ENCODE data around the gene DHRS7C.
"Not testable (repeated sequence)": the region's sequence is repeated elsewhere in the genome, so short reads cannot be mapped to it uniquely, and the experiment has no call there.

The DHRS7C gene

DNA sequence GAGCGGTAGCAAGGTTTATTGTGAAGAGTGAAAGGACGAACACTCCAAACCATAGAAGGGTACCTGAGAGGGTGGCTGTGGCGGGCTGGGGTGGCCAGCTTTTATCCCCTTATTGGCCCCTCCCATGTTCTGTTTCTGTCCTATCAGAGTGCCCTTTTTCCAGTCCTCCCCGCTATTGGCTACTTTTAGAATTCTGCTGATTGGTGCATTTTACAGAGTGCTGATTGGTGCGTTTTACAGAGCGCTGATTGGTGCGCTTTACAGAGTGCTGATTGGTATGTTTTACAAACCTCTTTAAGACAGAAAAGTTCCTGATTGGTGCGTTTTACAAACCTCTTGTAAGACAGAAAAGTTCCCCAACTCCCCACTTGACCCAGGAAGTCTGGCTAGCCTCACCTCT, 18.0 kb upstream of the DHRS7C start:
- DNase-seq: no peak

- no peak for DNase-seq
These were observed 15.3 kb upstream of the DHRS7C start for GRCh38 chr17:9806699-9807098.

- no peak for DNase-seq
These were observed 14.4 kb upstream of the DHRS7C start for GRCh38 chr17:9805769-9806168.

DNA sequence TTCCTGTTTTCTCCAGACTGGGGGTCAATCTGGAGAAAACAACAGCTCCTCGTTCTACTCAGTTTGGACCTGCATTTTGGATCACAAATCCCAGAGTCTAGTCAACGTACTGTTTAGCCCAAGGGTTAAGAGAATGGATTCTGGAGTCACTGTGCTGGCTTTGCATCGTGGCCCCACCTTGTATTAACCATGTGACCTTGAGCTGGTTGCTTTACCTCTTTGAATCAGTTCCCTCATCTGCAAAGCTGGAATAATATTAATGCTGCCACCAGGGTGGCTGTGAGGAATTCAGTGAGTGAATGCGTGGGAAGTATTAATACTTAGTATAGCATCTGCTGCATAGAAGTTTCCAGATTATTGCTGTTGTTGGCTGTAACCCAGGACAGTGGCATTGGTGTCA, 11.3 kb upstream of the DHRS7C start:
- DNase-seq: no peak

GRCh38 chr17:9802294-9802693, 10.9 kb upstream of the DHRS7C start:
- no peak for DNase-seq

DNA sequence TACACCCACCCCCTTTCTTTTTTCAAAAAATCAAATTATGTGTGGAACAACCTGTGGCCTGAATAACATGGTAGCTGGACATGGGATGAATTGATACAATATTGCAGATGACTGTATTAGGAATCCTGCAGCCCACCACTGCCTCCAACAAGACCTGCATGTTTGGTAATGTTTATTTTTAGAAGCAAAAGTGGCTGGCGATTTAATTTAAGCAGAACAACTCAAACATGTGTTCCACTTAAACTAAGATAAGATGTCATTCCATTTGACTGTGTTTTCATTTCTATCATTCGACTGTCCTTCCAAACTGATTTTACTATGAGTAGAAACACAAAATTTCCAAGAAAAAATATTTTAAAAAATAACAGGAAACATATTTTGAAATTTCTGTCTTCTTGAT, 10.1 kb upstream of the DHRS7C start:
- DNase-seq: no peak

GRCh38 chr17:9798724-9799123, 7.3 kb upstream of the DHRS7C start:
- no peak for DNase-seq

DNA sequence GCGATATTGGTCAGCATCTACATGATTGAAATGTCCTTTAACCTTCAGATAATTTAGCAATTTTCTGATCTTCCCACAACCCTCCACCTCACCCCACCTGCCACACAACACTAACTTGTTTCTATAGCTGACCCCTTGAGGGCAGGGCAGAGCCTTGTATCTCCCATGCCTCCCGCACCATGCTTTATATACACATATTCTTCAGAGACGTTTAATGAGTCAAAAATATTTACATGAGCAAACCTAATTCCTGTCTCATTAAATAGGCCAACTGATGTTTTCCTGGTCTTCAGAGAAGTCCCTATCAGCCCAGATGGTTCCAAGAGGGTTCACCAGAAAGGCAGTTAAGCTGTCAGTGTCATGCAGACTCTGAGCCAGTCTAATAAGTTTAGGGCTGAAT, 6.6 kb upstream of the DHRS7C start:
- no peak for DNase-seq

- no peak for DNase-seq
These were observed 919 bp upstream of the DHRS7C start for GRCh38 chr17:9792181-9792840.

- no peak for DNase-seq
These were observed 1.1 kb downstream of the DHRS7C start for GRCh38 chr17:9790316-9790715.

DNA sequence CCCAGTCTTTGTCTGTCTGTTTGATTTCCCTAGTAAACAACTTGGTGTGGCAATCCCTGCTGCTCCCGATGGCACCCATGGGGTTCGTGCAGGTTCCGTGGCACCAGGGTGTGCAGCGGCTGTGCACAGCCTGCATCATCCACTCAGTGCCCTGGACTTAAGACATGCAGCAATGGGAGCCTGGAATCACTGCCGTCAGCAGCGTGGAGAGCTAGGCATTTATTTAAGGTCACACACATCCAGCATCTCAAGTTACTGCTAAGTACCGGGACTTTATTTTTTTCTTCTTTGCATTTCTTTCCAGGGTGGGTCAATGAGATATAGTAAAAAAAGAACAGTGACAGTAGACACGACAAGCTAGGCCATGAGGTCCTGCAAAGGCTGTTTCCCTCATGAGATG, 2.8 kb downstream of the DHRS7C start:
- no peak for DNase-seq

- no peak for DNase-seq
These were observed 6.8 kb downstream of the DHRS7C start for GRCh38 chr17:9784544-9784943.

DNA sequence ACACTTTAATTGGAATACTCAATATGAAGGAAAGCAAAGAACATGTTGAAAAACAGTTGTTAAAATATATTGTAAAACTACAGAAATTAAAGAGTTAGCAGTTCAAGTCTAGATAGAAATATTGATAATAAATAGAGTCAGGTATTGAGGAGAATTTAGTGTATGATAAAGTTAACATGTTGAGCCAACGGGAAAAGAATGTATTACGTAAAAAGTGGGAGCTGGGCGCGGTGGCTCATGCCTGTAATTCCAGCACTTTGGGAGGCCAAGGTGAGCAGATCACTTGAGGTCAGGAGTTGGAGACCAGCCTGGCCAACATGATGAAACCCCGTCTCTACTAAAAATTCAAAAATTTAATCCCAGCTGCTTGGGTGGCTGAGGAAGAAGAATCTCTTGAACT, 7.9 kb downstream of the DHRS7C start:
- DNase-seq: not testable (repeated sequence)

GRCh38 chr17:9783050-9783449, 8.3 kb downstream of the DHRS7C start:
- DNase-seq: no peak

DNA sequence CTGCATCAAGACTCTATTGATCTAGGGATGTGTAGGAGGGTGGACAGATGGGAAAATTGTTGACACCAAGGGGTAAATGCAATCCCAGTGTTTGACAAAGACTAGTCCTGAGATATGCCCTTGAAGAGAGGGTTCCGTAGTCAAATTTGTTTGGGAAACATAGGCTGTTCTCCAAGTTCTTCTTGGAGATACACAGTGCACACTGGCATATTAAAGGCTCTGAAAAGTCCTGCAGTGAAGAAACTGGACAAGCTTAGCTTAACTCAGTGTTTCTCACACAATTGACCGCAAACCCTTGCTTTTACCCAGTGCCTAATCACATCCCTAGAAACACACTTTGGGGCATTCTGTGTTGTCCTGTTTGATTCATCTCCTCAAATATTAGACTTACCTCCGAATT, 10.8 kb downstream of the DHRS7C start:
- no peak for DNase-seq

GRCh38 chr17:9776911-9777310, 14.5 kb downstream of the DHRS7C start:
- no peak for DNase-seq

- DNase-seq: no peak
These were observed 18.7 kb downstream of the DHRS7C start for GRCh38 chr17:9772658-9773057.

- no peak for DNase-seq
These were observed 19.9 kb downstream of the DHRS7C start for GRCh38 chr17:9771465-9771864.

DNA sequence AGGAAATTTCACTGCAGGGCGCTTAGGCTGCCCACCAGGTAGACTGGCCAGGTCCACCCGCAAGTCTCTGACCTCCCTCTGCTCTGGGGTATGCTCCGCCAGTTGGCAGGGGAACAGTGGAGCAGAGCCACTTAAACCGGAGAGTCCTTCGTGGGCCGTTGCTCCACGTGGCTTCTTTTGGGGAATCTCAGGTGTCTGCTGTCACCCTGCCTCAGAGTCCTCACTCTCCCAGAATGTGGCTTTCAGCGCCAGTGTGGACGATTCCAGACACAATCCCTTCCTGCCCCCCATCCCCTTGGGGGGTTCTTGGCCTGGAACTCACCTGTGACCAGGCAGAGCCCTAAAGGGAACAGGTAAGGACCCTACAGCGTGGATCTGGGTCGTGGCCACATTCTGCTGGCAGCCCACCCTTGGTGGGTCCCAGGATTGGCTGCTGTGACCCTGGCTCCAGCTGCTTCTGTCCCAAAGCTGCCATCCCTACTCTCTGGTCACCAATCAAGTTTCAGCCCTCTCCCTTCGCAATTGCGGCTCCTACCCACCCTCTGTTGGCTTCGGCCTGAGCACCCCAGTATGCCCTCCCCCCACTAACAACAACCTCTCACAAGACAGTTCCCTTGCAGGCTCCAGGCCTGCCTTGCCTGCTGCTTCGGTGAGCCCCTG, 22.2 kb downstream of the DHRS7C start:
- no peak for DNase-seq

GRCh38 chr17:9768381-9768934, 22.9 kb downstream of the DHRS7C start:
- DNase-seq: no peak

DNA sequence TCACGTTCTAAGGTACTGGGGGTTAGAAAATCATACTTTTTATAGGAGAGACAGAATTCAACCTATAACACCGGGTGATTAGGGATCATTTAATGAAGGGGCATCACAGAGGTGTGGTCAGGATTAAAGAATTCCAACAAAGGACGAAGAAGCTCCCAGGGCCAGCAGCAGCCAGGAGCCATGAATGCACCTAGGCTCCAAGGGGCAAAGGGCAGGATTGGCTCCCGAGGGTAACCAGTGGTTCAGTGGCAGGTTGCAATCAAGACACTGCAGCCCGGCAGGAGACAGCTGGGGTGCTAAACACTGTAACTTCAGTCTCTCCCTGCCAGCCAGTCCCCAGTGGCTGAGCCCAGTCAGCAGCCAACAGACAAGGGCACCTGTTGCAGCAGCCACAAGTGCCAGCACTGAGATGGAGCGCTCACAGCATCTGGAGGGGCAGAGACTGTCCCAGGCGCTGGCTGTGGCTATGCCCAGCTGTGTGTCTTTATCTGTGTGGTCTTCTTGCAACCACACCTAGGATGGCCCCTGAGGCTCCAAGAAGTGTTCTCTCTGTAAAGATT, 23.9 kb downstream of the DHRS7C start:
- DNase-seq: no peak

DNA sequence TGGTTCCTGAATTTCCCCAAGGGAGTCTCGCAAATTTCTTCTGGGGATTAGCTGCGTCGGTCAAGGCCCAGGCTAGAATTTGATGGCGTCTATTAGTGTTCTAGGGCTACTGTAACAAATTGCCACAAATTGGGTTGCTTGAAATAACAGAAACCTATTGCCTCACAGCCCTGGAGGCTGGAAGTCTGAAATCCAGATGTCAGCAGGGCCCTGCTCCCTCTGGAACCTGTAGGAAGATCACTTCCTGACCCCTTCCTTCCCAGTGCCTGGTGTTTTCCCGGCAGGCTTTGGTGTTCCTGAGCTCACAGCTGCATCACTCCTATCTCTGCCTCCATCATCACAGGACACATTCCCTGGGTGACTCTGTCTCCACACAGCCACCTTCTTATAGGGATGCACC, 24.4 kb downstream of the DHRS7C start:
- DNase-seq: no peak

DNA sequence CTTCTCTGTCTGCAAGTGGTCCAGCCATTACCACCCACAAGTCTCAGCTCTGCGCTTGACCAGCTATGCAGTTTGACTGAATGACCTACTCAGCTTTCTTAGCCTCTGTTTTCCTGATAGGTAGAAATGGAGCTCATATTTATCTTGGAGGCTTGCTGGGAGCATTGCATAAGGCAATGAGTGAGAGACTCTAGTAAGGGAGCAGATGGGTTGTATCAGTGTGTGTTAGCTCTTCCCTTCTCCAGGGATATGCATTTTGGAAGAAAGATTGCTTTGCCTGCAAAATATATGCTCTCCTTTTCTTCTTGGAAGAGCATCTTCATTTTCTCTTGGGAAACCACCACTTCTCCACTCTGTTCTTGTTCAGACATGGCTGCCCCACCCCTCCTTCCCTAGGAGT, 26.1 kb downstream of the DHRS7C start:
- no peak for DNase-seq

- DNase-seq: no peak
These were observed 27.7 kb downstream of the DHRS7C start for GRCh38 chr17:9763643-9764042.

All from NCI-H1417 treated with DMSO at 0.1 percent for 48 hours (cell line).